Transverse colon (tissue), 4 donors: Measurements from ENCODE around the gene CTXN2.

Source experiments
- CTCF ChIP-seq, 5 experiments: fragments of 200-600 bp in 3 of 5; fragments of 450-650 bp in 2 of 5; sonication (generic) in 3 of 5; IDR thresholded peaks; 1 replicate in 2 of 5; 2 replicates in 3 of 5; pipeline ENCODE4 v1.5.1; 2016 to 2017; ENCODE audit warnings: antibody characterized with exemption in 5 of 5, inconsistent platforms in 3 of 5, mild to moderate bottlenecking in 2 of 5, moderate library complexity in 1 of 5
- EP300 ChIP-seq: sonication (generic); formaldehyde crosslinking; IDR thresholded peaks from one replicate; pipeline ENCODE4 v1.6.1; 2017; ENCODE audit warnings: antibody characterized with exemption, low read depth
- POLR2AphosphoS5 ChIP-seq, 3 donors: sonication (generic); formaldehyde crosslinking; IDR thresholded peaks; one replicate each; pipeline ENCODE4 v1.6.1; 2016; ENCODE audit warnings: antibody characterized with exemption in 3 of 3

GRCh38 chr15:48178648-48178931, 12.9 kb upstream of the CTXN2 start:
- TF ChIP-seq EP300, result no peak
- no peak for TF ChIP-seq POLR2AphosphoS5 (IDR thresholded peaks at IDR 0.05)
- TF ChIP-seq CTCF (IDR thresholded peaks at IDR 0.05), result no peak
